SK-N-MC (cell line): Measurements from ENCODE around the gene RECQL5.

Experiments
- EZH2 ChIP-seq: fragments of 200-600 bp; sonication (generic); IDR thresholded peaks from one replicate; pipeline ENCODE4 v1.6.1; 2017; ENCODE audit warnings: antibody characterized with exemption
- POLR2AphosphoS5 ChIP-seq: IDR thresholded peaks from 2 replicates; pipeline ENCODE4 v1.6.1; 2012; ENCODE audit warnings: mild to moderate bottlenecking, low read depth, low read length, borderline replicate concordance

DNA sequence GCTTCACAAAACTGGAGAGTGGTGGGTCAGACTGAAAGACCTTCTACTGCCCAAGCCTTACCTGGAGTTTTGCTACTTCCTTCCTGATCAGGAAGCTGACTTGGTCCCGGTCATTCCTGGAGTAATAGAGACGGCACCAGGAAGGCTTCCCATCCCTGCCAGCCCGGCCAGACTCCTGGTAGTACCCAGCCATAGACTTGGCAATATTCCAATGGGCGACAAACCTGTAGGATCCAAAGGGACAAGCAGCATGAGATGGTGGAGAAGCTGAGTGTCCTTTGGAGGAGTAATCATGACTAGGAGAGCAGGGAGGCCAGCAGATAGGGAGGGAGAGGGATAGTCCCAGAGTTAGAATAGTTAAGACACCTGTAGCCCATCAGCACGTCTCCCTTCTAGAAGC lies 8.7 kb downstream of the RECQL5 start:
- TF ChIP-seq EZH2 (no peak), POLR2AphosphoS5 (no peak)
